ENCODE results near the gene TMPRSS3. TPM values are rescaled to one million over a fixed set of nuclear protein-coding genes. Genes with fewer than 3 reads are reported as not detected.

Gene TMPRSS3
- total and polyA plus RNA-seq, 2 donors (not counting 1 experiment from before 2014, with no cell fraction given), result 0.10 to 0.12 TPM

DNA sequence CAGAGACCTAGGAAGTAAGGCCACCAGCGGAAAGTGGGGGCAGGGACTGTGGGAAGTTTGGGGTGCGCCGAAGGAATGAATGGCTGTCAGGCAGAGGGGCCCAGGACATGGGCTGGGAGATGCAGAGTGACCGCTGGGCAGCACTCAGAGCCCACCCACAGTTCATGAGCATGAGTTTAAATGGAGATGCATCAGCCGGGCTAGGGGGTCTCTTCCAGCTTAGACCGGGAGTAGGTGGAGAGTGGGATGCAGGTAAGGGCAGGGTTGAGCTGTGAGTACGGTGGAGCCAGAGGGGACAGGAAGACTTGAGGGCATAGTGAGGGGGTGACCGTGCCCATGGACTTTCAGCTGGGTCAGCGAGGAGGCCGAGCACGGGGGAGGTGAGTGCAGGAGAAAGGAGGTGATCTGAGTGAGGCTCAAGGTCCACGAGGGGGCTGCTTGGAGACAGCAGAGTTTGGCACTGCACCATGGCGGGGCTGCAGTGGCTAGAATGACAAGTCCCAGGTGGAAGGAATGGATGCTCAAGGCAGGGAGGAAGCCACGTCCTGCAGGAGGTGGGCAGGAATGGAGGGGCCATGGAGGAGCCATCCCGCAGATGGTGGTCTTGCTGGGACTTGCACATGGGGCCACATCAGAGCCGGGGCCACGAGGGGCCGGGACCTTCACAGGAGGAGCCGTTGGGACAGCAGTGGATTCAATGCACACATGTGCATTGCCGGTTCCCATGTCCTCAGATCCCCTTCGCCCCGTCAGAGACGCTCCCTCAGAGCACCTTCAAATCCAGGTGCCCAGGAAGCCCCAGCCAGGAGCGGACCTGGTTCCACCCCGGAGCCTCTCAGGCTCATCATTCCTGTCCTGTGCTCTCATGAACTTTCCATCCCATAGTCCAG is 42.7 kb upstream of the TMPRSS3 start:
- no peak overlapping the region for H3K27ac Mint-ChIP-seq
- intact Hi-C loops (cut with micrococcal nuclease), result no loop called here

DNA sequence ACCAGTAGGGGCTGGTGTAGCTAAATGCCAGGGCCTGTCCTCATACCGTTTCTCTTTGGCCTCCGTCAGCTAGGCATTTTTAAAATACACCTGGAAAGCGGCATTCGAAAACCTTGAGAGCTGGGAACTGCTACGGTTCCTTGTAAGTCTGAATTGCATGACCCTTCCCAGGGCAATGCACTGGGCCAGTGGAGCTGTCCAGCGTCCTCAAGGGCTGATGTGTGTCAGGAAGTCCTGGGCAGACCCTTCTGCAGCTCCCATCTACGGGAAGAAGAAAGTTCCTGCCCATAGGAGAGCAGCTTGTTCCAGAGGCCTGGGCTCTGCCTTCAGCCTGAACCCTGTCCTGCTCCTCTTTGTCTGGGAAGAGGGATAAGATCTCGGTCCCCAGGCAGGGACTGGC is 41.9 kb upstream of the TMPRSS3 start:
- Histone ChIP-seq H3K36me3 (replicated peaks in 1 of 2; ENCODE audit: control extremely low read depth in 1 of 2, control insufficient read depth in 1 of 2, extremely low read depth in 1 of 2, insufficient read depth in 2 of 2, low read length in 1 of 2) (no peaks in the 10 kb centered on the region), H3K9me3 (ENCODE audit: control extremely low read depth in 1 of 3, control insufficient read depth in 2 of 3, insufficient read depth in 1 of 3, low read length in 2 of 3) (peaks cover 0 to 22% (median 6%) of the 10 kb centered on the region in 3 donors), H3K79me2 (ENCODE audit: control insufficient read depth, insufficient read depth, low read length) (no peaks in the 10 kb centered on the region), H3K27me3 (replicated peaks in 1 of 4; ENCODE audit: control extremely low read depth in 1 of 4, control insufficient read depth in 3 of 4, insufficient read depth in 4 of 4, low read length in 3 of 4) (peaks cover 0 to 18% (median 4%) of the 10 kb centered on the region in 4 experiments), H4K20me1 (ENCODE audit: control insufficient read depth, insufficient read depth, low read length, poor library complexity, severe bottlenecking) (no peaks in the 10 kb centered on the region), H3K9ac (ENCODE audit: low read length) (no peak overlapping the region), H2AFZ (ENCODE audit: insufficient read depth, low read depth, low read length, poor library complexity, severe bottlenecking) (no peak overlapping the region), H3K4me3 (ENCODE audit: control extremely low read depth in 1 of 5, extremely low read depth in 1 of 5, insufficient read depth in 1 of 5, low read depth in 2 of 5, low read length in 4 of 5) (no peak overlapping the region), H3K4me1 (ENCODE audit: control insufficient read depth in 2 of 2, insufficient read depth in 2 of 2, low read length in 2 of 2) (no peaks in the 10 kb centered on the region), H3K4me2 (replicated peaks; ENCODE audit: low read depth, low read length, poor library complexity, severe bottlenecking) (no peak overlapping the region), H3K27ac (ENCODE audit: low read length in 2 of 2) (no peak overlapping the region)
- H3K27ac Mint-ChIP-seq, result no peak overlapping the region
- POLR2A ChIA-PET, result no interaction called here
- peaks cover 36% of the 10 kb centered on the region for H3K27me3 Mint-ChIP-seq
- TF ChIP-seq, protein P1, sequence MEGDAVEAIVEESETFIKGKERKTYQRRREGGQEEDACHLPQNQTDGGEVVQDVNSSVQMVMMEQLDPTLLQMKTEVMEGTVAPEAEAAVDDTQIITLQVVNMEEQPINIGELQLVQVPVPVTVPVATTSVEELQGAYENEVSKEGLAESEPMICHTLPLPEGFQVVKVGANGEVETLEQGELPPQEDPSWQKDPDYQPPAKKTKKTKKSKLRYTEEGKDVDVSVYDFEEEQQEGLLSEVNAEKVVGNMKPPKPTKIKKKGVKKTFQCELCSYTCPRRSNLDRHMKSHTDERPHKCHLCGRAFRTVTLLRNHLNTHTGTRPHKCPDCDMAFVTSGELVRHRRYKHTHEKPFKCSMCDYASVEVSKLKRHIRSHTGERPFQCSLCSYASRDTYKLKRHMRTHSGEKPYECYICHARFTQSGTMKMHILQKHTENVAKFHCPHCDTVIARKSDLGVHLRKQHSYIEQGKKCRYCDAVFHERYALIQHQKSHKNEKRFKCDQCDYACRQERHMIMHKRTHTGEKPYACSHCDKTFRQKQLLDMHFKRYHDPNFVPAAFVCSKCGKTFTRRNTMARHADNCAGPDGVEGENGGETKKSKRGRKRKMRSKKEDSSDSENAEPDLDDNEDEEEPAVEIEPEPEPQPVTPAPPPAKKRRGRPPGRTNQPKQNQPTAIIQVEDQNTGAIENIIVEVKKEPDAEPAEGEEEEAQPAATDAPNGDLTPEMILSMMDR (IDR thresholded peaks at IDR 0.05), result no peak
- no peak for TF ChIP-seq EZH2 (IDR thresholded peaks at IDR 0.05; ENCODE audit: borderline replicate concordance, insufficient read depth, low read depth, low read length, poor library complexity, severe bottlenecking)
- H3K4me3 Mint-ChIP-seq, result no peak overlapping the region
- H3K4me1 Mint-ChIP-seq, result peaks cover 3% of the 10 kb centered on the region
- WGBS (ENCODE audit: insufficient coverage), result 80% methylated on average over 8 of the region's 8 CpGs
- H3K9me3 Mint-ChIP-seq (ENCODE audit: insufficient read depth), result peaks cover 4% of the 10 kb centered on the region
- ATAC-seq (ENCODE audit: low read depth) (no peak), DNase-seq (no peak)
- CTCF ChIA-PET, result no interaction called here
- intact Hi-C loops (cut with micrococcal nuclease), result no loop called here

More for the DNA sequence above, 42.7 kb upstream of the TMPRSS3 start:
- Histone ChIP-seq H3K79me2 (ENCODE audit: control insufficient read depth, insufficient read depth, low read length) (no peaks in the 10 kb centered on the region), H3K4me3 (ENCODE audit: control extremely low read depth in 1 of 5, extremely low read depth in 1 of 5, insufficient read depth in 1 of 5, low read depth in 2 of 5, low read length in 4 of 5) (no peak overlapping the region), H3K27ac (ENCODE audit: low read length in 2 of 2) (no peak overlapping the region), H4K20me1 (ENCODE audit: control insufficient read depth, insufficient read depth, low read length, poor library complexity, severe bottlenecking) (no peaks in the 10 kb centered on the region), H2AFZ (ENCODE audit: insufficient read depth, low read depth, low read length, poor library complexity, severe bottlenecking) (no peak overlapping the region), H3K36me3 (replicated peaks in 1 of 2; ENCODE audit: control extremely low read depth in 1 of 2, control insufficient read depth in 1 of 2, extremely low read depth in 1 of 2, insufficient read depth in 2 of 2, low read length in 1 of 2) (no peaks in the 10 kb centered on the region), H3K4me1 (ENCODE audit: control insufficient read depth in 2 of 2, insufficient read depth in 2 of 2, low read length in 2 of 2) (no peaks in the 10 kb centered on the region), H3K9ac (ENCODE audit: low read length) (no peak overlapping the region), H3K27me3 (replicated peaks in 1 of 4; ENCODE audit: control extremely low read depth in 1 of 4, control insufficient read depth in 3 of 4, insufficient read depth in 4 of 4, low read length in 3 of 4) (peaks cover 0 to 18% (median 4%) of the 10 kb centered on the region in 4 experiments), H3K9me3 (ENCODE audit: control extremely low read depth in 1 of 3, control insufficient read depth in 2 of 3, insufficient read depth in 1 of 3, low read length in 2 of 3) (peaks cover 0 to 18% (median 5%) of the 10 kb centered on the region in 3 donors), H3K4me2 (replicated peaks; ENCODE audit: low read depth, low read length, poor library complexity, severe bottlenecking) (no peak overlapping the region)
- TF ChIP-seq, protein P1 (IDR thresholded peaks at IDR 0.05), result no peak
- no peak for TF ChIP-seq EZH2 (IDR thresholded peaks at IDR 0.05; ENCODE audit: borderline replicate concordance, insufficient read depth, low read depth, low read length, poor library complexity, severe bottlenecking)
- WGBS (ENCODE audit: insufficient coverage), result 88% methylated on average over 25 of the region's 25 CpGs
- ATAC-seq (ENCODE audit: low read depth) (no peak), DNase-seq (no peak)
- Mint-ChIP-seq H3K9me3 (ENCODE audit: insufficient read depth) (peaks cover 3% of the 10 kb centered on the region), H3K27me3 (peaks cover 28% of the 10 kb centered on the region), H3K4me3 (no peak overlapping the region), H3K4me1 (peaks cover 3% of the 10 kb centered on the region)
- POLR2A ChIA-PET, result no interaction called here
- CTCF ChIA-PET, result no interaction called here

Measured in B cell (primary cell).